Measurements from ENCODE around the gene FANK1. TPM values are rescaled to one million over a fixed set of nuclear protein-coding genes. Genes with fewer than 3 reads are reported as not detected.

FANK1 gene
- polyA plus RNA-seq, 2 of the 4 experiments (the other 2 are of a cell fraction) = 4.1 to 5.3 TPM

DNA sequence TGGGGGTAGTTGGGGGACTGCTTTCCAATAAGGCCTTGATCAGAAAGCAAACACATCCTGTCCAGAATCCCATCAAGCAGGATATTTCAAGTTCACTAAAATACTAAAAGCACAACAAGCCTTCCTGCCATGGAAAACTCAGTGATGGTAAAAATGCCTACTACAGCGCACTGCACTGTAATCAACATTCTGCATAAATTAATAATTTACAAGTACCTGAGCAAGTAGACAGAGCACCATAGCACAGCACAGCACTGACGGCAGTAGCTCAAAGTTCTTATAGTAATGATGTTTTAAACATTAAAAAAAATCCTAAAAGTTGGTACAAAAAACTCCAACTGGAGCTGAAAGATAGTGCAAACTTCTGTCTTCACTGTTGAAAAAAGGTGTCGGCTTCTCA is 120.5 kb downstream of the FANK1 start:
- ATAC-seq = no peak
- DNase-seq (ENCODE audit: low read depth in 1 of 2, low spot score in 1 of 2) = no peak
- Histone ChIP-seq H3K4me2 (no peak overlapping the region), H3K9me3 (no peaks in the 10 kb centered on the region), H3K4me1 (peaks cover 32% of the 10 kb centered on the region), H3K4me3 (no peak overlapping the region), H3K27ac (no peak overlapping the region)
- no peak for TF ChIP-seq RARB (CRISPR knock-in tag; IDR thresholded peaks at IDR 0.05)
- no peak for TF ChIP-seq MAZ (IDR thresholded peaks at IDR 0.05; ENCODE audit: borderline replicate concordance, low read depth, low read length)
- TF ChIP-seq EP300 (IDR thresholded peaks at IDR 0.05) = no peak
- TF ChIP-seq RFX5 (IDR thresholded peaks at IDR 0.05) = no peak
- TF ChIP-seq ZFP36 (IDR thresholded peaks at IDR 0.05; ENCODE audit: borderline replicate concordance, partially characterized antibody) = no peak
- TF ChIP-seq HEYL (CRISPR knock-in tag; IDR thresholded peaks at IDR 0.05) = no peak
- TF ChIP-seq, protein P1, sequence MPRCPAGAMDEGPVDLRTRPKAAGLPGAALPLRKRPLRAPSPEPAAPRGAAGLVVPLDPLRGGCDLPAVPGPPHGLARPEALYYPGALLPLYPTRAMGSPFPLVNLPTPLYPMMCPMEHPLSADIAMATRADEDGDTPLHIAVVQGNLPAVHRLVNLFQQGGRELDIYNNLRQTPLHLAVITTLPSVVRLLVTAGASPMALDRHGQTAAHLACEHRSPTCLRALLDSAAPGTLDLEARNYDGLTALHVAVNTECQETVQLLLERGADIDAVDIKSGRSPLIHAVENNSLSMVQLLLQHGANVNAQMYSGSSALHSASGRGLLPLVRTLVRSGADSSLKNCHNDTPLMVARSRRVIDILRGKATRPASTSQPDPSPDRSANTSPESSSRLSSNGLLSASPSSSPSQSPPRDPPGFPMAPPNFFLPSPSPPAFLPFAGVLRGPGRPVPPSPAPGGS (IDR thresholded peaks at IDR 0.05) = no peak
- TF ChIP-seq CEBPB (IDR thresholded peaks at IDR 0.05) = no peak
- no peak for TF ChIP-seq POLR2AphosphoS2 (conservative IDR thresholded peaks at IDR 0.05; ENCODE audit: low read length)
- no peak for TF ChIP-seq KDM5A (IDR thresholded peaks at IDR 0.05)
- TF ChIP-seq PHF8 (IDR thresholded peaks at IDR 0.05; ENCODE audit: borderline replicate concordance, low read depth) = no peak
- TF ChIP-seq TP53 (CRISPR knock-in tag; IDR thresholded peaks at IDR 0.05) = no peak
- TF ChIP-seq EHF (CRISPR knock-in tag; IDR thresholded peaks at IDR 0.05) = no peak
- TF ChIP-seq CHD4 (IDR thresholded peaks at IDR 0.05; ENCODE audit: borderline replicate concordance) = no peak
- ChIA-PET CTCF (interaction anchor here (0.8 to 1.1 kb wide), 4 partner anchors 28 to 46 kb away, joined by 3 read pairs; no protein-coding TSS in a partner anchor), POLR2A (no interaction called here)
- no peak for FAIRE-seq
- WGBS (ENCODE audit: missing lambda C conversion rate) = 80% methylated on average over 3 of the region's 3 CpGs

DNA sequence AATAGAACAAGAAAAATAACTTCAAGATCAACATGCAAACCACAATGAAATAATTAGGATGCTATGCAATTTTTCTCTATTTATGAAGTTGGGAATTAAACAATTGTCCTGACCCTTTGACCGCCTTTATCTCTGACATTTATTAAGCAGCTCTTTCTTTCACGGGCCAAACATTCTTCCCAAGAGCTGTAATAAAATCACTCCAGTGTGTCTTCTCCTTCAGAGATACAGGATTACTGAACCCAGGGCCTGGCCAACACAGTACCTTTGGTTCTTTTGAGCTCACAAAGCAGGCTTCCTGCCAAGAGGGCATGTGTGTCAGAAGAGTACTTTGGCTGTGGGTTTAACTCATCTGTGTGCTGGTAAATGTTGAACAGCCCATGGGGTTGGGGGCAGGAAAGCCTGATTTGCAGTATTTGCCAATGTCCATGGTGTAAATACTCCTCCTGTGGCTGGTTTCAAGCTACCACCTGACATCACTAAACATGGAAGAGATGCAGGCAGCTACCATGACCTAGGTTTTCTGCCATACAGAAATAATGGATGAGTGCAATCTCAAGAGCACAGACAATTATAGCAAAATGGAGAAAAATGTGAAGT is 121.7 kb downstream of the FANK1 start:
- ATAC-seq = no peak
- Histone ChIP-seq H3K9me3 (no peaks in the 10 kb centered on the region), H3K4me1 (peaks cover 29% of the 10 kb centered on the region), H3K4me3 (no peak overlapping the region), H3K27ac (no peak overlapping the region), H3K4me2 (no peak overlapping the region)
- TF ChIP-seq EHMT2 (IDR thresholded peaks at IDR 0.05; ENCODE audit: low read depth) = no peak
- TF ChIP-seq ZNF302 (CRISPR knock-in tag; IDR thresholded peaks at IDR 0.05) = no peak
- no peak for TF ChIP-seq RAD21 (conservative IDR thresholded peaks at IDR 0.05 in 1 of 2, IDR thresholded peaks at IDR 0.05 in 1 of 2)
- no peak for TF ChIP-seq MAZ (IDR thresholded peaks at IDR 0.05; ENCODE audit: borderline replicate concordance, low read depth, low read length)
- TF ChIP-seq TP53 (CRISPR knock-in tag; IDR thresholded peaks at IDR 0.05) = no peak
- TF ChIP-seq, protein P2, sequence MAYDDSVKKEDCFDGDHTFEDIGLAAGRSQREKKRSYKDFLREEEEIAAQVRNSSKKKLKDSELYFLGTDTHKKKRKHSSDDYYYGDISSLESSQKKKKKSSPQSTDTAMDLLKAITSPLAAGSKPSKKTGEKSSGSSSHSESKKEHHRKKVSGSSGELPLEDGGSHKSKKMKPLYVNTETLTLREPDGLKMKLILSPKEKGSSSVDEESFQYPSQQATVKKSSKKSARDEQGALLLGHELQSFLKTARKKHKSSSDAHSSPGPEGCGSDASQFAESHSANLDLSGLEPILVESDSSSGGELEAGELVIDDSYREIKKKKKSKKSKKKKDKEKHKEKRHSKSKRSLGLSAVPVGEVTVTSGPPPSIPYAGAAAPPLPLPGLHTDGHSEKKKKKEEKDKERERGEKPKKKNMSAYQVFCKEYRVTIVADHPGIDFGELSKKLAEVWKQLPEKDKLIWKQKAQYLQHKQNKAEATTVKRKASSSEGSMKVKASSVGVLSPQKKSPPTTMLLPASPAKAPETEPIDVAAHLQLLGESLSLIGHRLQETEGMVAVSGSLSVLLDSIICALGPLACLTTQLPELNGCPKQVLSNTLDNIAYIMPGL (CRISPR knock-in tag; IDR thresholded peaks at IDR 0.05; ENCODE audit: borderline replicate concordance) = no peak
- no peak for TF ChIP-seq POLR2AphosphoS2 (conservative IDR thresholded peaks at IDR 0.05; ENCODE audit: low read length)
- TF ChIP-seq KDM5A (IDR thresholded peaks at IDR 0.05) = no peak
- TF ChIP-seq JUNB (IDR thresholded peaks at IDR 0.05) = no peak
- no peak for TF ChIP-seq RNF2 (IDR thresholded peaks at IDR 0.05; ENCODE audit: borderline replicate concordance, low read depth)
- no peak for TF ChIP-seq HOXA7 (CRISPR knock-in tag; IDR thresholded peaks at IDR 0.05)
- TF ChIP-seq, protein P3, sequence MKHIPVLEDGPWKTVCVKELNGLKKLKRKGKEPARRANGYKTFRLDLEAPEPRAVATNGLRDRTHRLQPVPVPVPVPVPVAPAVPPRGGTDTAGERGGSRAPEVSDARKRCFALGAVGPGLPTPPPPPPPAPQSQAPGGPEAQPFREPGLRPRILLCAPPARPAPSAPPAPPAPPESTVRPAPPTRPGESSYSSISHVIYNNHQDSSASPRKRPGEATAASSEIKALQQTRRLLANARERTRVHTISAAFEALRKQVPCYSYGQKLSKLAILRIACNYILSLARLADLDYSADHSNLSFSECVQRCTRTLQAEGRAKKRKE (CRISPR knock-in tag; IDR thresholded peaks at IDR 0.05; ENCODE audit: low read depth) = no peak
- TF ChIP-seq, protein P4, sequence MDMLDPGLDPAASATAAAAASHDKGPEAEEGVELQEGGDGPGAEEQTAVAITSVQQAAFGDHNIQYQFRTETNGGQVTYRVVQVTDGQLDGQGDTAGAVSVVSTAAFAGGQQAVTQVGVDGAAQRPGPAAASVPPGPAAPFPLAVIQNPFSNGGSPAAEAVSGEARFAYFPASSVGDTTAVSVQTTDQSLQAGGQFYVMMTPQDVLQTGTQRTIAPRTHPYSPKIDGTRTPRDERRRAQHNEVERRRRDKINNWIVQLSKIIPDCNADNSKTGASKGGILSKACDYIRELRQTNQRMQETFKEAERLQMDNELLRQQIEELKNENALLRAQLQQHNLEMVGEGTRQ (IDR thresholded peaks at IDR 0.05) = no peak
- 79% methylated on average over 2 of the region's 2 CpGs for WGBS (ENCODE audit: missing lambda C conversion rate)
- FAIRE-seq = no peak
- CTCF ChIA-PET = interaction anchor here (0.6 to 1.3 kb wide), 3 partner anchors 36 to 581 kb away, joined by 3 read pairs; no protein-coding TSS in a partner anchor
- DNase-seq (ENCODE audit: low read depth in 1 of 2, low spot score in 1 of 2) = no peak
- POLR2A ChIA-PET = no interaction called here
